ENCODE data around the gene EPS8L1.

EPS8L1 gene

DNA sequence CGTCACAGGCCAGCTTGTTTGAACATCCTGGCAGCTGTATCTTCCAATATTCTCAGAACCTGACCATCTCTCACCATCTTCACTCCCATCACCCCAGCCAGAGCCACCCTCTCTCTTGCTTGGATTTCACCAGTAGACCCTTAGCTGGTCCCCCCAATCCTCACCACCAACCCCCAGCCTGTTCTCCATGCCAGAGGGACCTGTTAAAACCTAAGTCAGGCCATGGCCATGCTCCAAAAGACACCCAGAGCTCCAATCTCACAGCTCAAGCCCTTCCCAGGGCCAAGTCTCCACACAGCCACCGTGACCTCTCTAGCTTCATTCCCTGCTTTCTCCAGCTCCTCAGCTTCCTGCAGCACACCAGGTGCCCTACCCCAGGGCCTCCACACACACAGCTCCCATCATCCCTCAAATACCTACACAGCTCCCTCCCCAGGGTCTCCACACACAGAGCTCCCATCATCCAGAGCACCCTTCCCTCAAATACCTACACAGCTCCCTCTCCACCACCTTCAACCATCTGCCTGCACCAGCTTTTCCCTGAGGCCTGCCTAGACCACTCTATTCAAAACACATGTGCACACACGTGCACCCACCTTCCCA lies 13.8 kb downstream of the EPS8L1 start:
- Histone ChIP-seq H3K27ac (ENCODE audit: low read depth, low read length) (no peak overlapping the region), H3K36me3 (ENCODE audit: control insufficient read depth, insufficient read depth, low read length) (peaks cover 12% of the 10 kb centered on the region), H3K27me3 (ENCODE audit: control insufficient read depth, insufficient read depth, low read length) (peaks cover 17% of the 10 kb centered on the region), H3K4me3 (ENCODE audit: low read depth, low read length) (no peak overlapping the region), H3K4me1 (ENCODE audit: control insufficient read depth, insufficient read depth, low read length) (peaks cover 29% of the 10 kb centered on the region), H3K9me3 (ENCODE audit: control insufficient read depth, insufficient read depth, low read length) (no peaks in the 10 kb centered on the region), H3K9ac (ENCODE audit: low read depth, low read length) (no peak overlapping the region)

DNA sequence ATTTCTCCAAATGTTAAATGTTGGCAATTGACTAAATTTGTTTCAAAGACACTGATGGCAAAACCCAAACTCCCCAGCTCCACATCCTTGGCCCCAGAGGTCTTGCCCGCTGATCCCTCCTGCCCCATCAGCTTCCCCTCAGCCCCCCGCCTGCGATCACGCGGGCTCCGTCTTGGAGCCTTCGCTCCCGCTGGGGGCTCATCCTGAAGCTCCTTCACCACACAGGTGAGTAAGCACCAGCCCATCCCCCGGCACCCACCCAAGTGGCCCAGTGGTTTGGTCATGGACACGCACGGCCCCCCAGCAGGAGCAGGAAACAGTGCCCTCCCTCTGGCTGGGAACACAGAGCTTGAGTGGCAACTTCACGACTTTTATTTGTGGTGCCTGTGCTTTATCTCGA lies 14.9 kb downstream of the EPS8L1 start:
- Histone ChIP-seq H3K9ac (ENCODE audit: low read depth, low read length) (no peak overlapping the region), H3K36me3 (ENCODE audit: control insufficient read depth, insufficient read depth, low read length) (peaks cover 20% of the 10 kb centered on the region), H3K4me3 (ENCODE audit: low read depth, low read length) (no peak overlapping the region), H3K9me3 (ENCODE audit: control insufficient read depth, insufficient read depth, low read length) (no peaks in the 10 kb centered on the region), H3K27me3 (ENCODE audit: control insufficient read depth, insufficient read depth, low read length) (peaks cover 7% of the 10 kb centered on the region), H3K27ac (ENCODE audit: low read depth, low read length) (no peak overlapping the region), H3K4me1 (ENCODE audit: control insufficient read depth, insufficient read depth, low read length) (peaks cover 34% of the 10 kb centered on the region)

DNA sequence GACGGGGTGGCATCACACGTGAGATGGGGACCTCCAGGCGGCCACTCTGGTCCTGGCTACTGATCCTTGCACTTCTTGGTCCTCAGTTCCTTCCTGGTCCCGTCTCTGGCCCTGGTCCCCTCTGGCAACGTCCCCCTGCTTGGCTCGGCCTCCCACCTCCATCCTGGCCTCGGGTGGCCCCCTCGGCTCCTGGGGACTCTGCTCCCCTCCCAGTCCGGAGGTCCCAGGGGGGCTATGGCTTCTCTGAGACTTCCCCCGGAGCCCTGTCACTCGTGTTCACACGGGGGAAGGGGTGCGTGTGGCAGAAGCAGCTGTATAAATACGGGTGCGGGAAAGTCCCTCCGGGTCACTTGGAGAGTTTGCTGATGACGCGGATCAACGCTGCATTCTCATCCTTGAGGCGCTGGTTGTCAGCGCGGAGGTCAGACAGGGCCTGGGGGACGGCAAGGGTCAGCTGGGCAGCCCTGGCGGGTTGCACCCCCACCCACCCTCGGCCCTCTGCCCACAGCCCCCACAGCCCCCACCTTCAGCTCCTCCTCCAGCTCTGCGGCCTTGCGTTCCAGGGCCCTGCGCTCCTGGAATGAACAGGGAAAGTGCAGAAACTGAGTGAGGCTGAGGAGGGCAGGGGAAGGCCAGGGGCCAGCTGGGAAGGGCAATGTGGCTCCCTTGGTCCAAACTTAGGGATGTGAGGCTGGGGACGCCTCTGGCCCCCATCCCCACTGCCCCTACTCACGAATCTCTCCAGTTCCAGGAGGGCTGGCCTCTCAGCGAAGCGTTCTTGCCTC lies 15.6 kb downstream of the EPS8L1 start:
- Histone ChIP-seq H3K36me3 (ENCODE audit: control insufficient read depth, insufficient read depth, low read length) (peaks cover 20% of the 10 kb centered on the region), H3K4me3 (ENCODE audit: low read depth, low read length) (peak overlapping the region; percentile 62; the same call in 1 of the 2 replicates), H3K27me3 (ENCODE audit: control insufficient read depth, insufficient read depth, low read length) (no peaks in the 10 kb centered on the region), H3K9ac (ENCODE audit: low read depth, low read length) (no peak overlapping the region), H3K4me1 (ENCODE audit: control insufficient read depth, insufficient read depth, low read length) (peaks cover 33% of the 10 kb centered on the region), H3K9me3 (ENCODE audit: control insufficient read depth, insufficient read depth, low read length) (no peaks in the 10 kb centered on the region), H3K27ac (ENCODE audit: low read depth, low read length) (no peak overlapping the region)

DNA sequence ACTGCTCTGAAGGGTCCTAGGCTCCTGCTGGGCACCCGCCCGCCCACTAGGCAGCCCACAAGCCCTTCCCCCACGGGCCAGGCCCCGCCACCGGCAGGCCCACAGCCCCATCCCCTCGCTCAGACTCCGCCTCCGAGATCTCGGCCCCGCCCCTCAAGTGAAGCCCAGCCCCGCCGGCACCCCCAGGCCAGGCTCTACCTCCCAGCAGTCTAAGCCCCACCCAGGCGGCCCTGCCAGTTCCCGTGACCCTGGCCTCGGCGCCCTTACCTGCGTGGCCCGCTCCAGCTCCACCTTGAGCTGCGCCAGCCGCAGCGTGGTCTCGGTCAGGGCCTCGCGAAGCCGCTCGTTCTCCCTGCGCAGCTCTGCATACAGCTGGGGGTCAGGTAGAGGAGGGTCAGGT lies 16.3 kb downstream of the EPS8L1 start:
- H3K4me1 ChIP-seq (ENCODE audit: control insufficient read depth, insufficient read depth, low read length) = peaks cover 33% of the 10 kb centered on the region
- H3K27me3 ChIP-seq (ENCODE audit: control insufficient read depth, insufficient read depth, low read length) = no peaks in the 10 kb centered on the region
- H3K4me3 ChIP-seq (ENCODE audit: low read depth, low read length) = peak overlapping the region; percentile 62
- no peaks in the 10 kb centered on the region for H3K9me3 ChIP-seq (ENCODE audit: control insufficient read depth, insufficient read depth, low read length)
- H3K9ac ChIP-seq (ENCODE audit: low read depth, low read length) = no peak overlapping the region
- no peak overlapping the region for H3K27ac ChIP-seq (ENCODE audit: low read depth, low read length)
- peaks cover 20% of the 10 kb centered on the region for H3K36me3 ChIP-seq (ENCODE audit: control insufficient read depth, insufficient read depth, low read length)

DNA sequence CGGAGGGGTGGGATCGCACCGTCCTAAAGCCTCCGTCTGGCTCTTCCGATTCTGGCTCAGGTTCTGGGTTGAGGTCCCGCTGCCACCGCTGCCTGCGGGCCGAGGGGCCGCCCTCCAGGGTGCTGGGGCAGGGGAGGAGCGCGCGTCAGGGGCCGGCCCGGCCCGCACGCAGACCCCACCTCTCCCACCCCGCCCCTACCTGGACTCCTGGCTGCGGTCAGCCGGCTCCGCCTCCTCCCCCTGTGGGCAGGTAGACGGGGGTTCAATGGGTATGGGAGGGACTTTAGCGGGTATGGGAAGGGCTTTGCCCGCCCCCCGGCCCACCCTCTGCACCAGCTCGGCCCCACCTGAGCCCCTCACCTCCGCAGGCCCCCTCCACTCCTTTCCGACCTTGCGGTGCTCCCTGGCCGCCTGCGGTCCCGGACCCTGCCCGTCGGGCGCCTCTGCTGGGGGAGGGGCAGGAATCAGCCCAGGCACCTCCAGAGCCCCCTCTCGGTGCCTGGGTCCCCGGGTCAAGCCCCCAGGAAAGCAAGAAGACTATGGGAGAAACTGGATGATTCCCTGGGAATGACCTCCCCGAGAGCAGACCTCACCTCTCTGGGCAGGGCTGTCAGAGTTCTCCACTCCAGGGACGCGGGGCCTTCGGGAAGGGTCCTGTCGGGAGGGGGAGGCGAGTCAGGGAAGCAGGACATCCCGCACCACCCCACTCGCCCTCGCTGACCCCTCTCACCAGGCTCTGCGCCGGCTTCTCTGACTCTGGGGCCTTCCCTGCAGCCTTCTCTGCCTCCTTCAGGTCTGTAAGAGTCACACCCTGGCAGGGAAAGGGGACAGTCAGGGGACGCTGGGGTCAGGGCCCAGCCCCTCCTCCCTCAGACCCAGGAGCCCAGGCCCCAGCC lies 17.0 kb downstream of the EPS8L1 start:
- no peaks in the 10 kb centered on the region for H3K27me3 ChIP-seq (ENCODE audit: control insufficient read depth, insufficient read depth, low read length)
- peak overlapping the region; percentile 62 for H3K4me3 ChIP-seq (ENCODE audit: low read depth, low read length)
- H3K4me1 ChIP-seq (ENCODE audit: control insufficient read depth, insufficient read depth, low read length) = peaks cover 29% of the 10 kb centered on the region
- no peak overlapping the region for H3K27ac ChIP-seq (ENCODE audit: low read depth, low read length)
- H3K9me3 ChIP-seq (ENCODE audit: control insufficient read depth, insufficient read depth, low read length) = no peaks in the 10 kb centered on the region
- H3K36me3 ChIP-seq (ENCODE audit: control insufficient read depth, insufficient read depth, low read length) = peaks cover 20% of the 10 kb centered on the region
- H3K9ac ChIP-seq (ENCODE audit: low read depth, low read length) = no peak overlapping the region

DNA sequence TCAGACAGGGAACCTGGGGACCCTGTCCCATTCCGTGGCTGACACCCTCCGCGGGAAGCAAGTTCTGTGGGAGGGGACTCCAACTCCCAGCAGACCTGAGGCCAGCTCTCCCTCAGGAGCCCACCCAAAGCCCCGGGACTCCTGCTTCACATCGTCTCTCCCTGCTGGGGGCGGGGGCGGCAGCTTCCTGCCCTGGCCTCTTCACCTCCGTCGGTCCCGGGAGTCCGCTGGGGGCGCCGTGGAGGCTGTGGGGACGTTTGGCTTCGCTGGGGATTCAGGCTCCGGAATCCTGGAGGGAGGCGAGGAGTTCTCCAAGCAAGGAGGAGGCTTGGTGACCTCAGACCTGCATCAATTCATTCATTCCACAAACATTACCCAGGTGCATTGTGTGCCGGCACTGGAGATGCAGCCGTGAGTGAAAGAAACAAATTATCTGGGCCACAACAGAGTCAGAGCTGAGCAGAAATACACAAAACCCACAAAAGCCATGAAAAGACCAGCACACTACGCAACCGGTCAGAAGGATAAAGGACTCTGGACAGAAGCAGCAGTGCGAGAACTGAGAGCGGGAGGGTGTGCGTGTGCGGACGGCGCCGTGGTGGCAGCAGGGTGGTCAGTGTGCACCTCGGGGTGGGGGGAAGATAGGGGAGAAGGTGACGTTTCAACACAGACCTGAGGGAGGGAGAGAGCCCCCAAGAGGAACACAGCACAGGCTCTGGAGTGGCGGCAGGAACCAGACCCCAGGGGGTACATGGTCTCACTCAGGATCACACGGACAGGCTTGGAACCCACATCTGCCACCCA lies 19.0 kb downstream of the EPS8L1 start:
- no peaks in the 10 kb centered on the region for H3K9me3 ChIP-seq (ENCODE audit: control insufficient read depth, insufficient read depth, low read length)
- no peaks in the 10 kb centered on the region for H3K27me3 ChIP-seq (ENCODE audit: control insufficient read depth, insufficient read depth, low read length)
- H3K36me3 ChIP-seq (ENCODE audit: control insufficient read depth, insufficient read depth, low read length) = peaks cover 22% of the 10 kb centered on the region
- no peak overlapping the region for H3K4me3 ChIP-seq (ENCODE audit: low read depth, low read length)
- H3K4me1 ChIP-seq (ENCODE audit: control insufficient read depth, insufficient read depth, low read length) = peaks cover 18% of the 10 kb centered on the region; the same call in 1 of the 2 replicates
- H3K9ac ChIP-seq (ENCODE audit: low read depth, low read length) = no peak overlapping the region
- no peak overlapping the region for H3K27ac ChIP-seq (ENCODE audit: low read depth, low read length)

DNA sequence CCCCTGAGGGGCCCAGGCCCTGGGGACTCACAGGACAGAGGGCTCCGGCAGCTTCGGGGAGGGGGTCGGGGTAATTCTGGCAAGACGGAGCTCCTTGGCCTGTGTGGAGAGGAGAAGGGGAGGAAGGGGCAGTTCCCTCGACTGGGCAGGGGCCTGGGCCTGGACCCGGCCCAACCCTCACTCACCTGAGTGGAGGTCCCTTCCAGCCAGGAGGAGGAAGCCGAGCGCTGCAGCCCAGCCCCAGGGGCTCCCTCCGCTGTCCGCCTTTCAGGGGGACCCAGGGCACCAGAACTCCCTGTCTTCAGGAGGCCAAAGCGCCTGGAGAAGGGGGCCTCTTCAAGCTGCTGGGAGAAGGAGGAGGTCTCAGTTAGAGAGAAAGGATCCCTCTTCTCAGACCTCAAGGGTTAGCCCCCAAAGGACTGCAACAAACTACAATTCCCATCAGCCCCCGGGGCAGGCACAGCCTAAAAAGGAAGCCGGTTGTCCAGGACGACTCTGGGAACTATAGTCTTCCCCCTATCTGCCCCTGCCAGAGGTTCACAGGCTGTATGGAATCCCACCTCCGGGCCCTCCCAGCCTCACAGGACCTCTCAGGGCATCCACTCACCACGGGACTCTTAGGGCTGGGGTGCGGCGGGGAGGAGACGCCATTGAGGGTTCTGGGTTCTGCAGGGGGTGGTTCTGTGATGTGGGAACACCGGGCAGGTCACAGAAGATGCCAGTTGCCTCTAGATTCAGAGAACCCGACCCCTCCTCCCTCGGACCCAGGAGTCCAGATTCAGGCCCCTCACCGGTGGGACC lies 19.8 kb downstream of the EPS8L1 start:
- H3K9ac ChIP-seq (ENCODE audit: low read depth, low read length) = no peak overlapping the region

DNA sequence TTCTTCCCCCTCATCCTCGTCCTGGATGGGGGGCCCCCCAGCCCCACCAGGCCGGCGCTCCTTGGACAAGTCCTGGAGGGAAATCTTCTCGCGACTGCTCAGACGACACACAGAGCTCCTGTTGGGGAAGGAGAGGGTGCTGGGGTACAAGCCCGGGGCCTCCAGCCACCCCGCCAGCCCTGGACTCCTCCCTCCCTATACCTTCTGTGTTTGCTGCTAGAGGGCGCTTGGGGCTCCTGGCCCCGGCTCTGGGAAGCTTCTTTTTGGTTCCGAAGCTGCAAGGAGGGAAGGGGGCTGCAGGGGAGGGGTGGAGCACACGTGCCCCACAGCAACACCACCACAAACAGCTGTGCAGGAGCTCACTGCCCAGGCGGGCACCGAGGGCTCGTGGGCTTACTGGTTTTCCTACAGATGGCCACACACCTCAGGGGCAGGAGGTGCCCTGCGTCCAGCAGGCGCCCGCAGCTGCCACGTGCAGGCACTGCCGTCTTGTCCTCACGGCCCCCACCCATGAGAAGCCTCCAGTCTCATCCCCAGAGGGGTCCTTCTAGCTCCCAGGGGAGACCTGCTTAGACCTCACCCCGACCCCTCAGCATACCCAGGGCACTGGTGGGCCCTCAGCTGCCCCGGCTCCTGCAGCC lies 20.5 kb downstream of the EPS8L1 start:
- Histone ChIP-seq H3K36me3 (ENCODE audit: control insufficient read depth, insufficient read depth, low read length) (peaks cover 16% of the 10 kb centered on the region), H3K27ac (ENCODE audit: low read depth, low read length) (no peak overlapping the region), H3K4me1 (ENCODE audit: control insufficient read depth, insufficient read depth, low read length) (peaks cover 18% of the 10 kb centered on the region; the same call in 1 of the 2 replicates), H3K9me3 (ENCODE audit: control insufficient read depth, insufficient read depth, low read length) (no peaks in the 10 kb centered on the region), H3K9ac (ENCODE audit: low read depth, low read length) (no peak overlapping the region), H3K27me3 (ENCODE audit: control insufficient read depth, insufficient read depth, low read length) (no peaks in the 10 kb centered on the region), H3K4me3 (ENCODE audit: low read depth, low read length) (no peak overlapping the region)

More for the DNA sequence above, 19.8 kb downstream of the EPS8L1 start:
- no peaks in the 10 kb centered on the region for H3K27me3 ChIP-seq (ENCODE audit: control insufficient read depth, insufficient read depth, low read length)
- H3K9me3 ChIP-seq (ENCODE audit: control insufficient read depth, insufficient read depth, low read length) = no peaks in the 10 kb centered on the region
- H3K4me3 ChIP-seq (ENCODE audit: low read depth, low read length) = no peak overlapping the region
- H3K27ac ChIP-seq (ENCODE audit: low read depth, low read length) = no peak overlapping the region
- peaks cover 22% of the 10 kb centered on the region for H3K36me3 ChIP-seq (ENCODE audit: control insufficient read depth, insufficient read depth, low read length)
- peaks cover 18% of the 10 kb centered on the region; the same call in 1 of the 2 replicates for H3K4me1 ChIP-seq (ENCODE audit: control insufficient read depth, insufficient read depth, low read length)

DNA sequence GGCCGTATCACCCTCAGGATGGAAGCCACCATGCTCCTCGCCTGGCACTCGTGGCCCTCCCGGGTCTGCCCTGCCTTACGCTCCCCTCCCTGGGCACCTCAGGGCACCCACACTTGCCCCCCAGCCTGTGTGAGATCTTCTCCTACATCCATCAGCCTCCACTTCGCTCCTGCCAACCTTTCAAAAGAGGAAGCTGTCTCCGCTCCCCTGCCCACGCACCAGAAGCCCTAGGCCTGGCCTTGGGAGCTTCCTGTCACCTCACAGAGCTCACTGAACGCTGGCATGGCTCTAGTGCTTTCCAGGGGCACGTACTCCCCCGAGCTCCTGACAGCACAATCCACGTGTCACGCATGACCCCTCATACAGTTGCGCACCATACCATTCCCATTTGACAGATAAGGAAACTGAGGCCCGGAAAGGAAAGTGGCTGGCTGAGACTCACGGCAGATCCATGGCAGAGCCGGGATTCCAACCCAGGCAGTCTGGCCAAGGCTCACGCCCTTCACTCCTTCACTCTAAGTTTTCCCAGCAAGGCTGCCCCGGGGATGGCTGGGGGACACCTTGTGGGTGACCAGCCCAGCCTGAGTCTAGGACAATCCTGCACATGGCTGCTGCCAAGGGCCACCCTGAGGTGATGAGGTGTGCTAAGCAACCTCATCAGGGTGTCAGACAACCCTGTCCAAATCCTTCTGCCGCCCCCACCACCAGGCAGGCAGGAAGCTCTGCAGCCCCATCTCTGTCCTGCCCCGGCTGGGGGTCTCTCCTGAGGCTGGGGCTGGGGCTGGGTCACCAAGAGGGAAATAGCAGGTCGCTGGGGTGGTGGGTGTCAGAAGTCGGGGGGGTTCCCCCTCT lies 22.4 kb downstream of the EPS8L1 start:
- H3K9ac ChIP-seq (ENCODE audit: low read depth, low read length) = no peak overlapping the region
- no peak overlapping the region for H3K27ac ChIP-seq (ENCODE audit: low read depth, low read length)
- no peaks in the 10 kb centered on the region for H3K27me3 ChIP-seq (ENCODE audit: control insufficient read depth, insufficient read depth, low read length)
- no peak overlapping the region for H3K4me3 ChIP-seq (ENCODE audit: low read depth, low read length)
- peaks cover 28% of the 10 kb centered on the region for H3K36me3 ChIP-seq (ENCODE audit: control insufficient read depth, insufficient read depth, low read length)
- H3K9me3 ChIP-seq (ENCODE audit: control insufficient read depth, insufficient read depth, low read length) = no peaks in the 10 kb centered on the region
- peaks cover 12% of the 10 kb centered on the region; the same call in 1 of the 2 replicates for H3K4me1 ChIP-seq (ENCODE audit: control insufficient read depth, insufficient read depth, low read length)
